Progenitor cell of endocrine pancreas (in vitro differentiated cells): ENCODE measurements around the gene PRUNE2. TPM values are rescaled to one million over a fixed set of nuclear protein-coding genes. Genes with fewer than 3 reads are reported as not detected.

Source experiments
- DNase-seq: peaks from one replicate; pipeline ENCODE4 v3.0.0; 2021; ENCODE audit warnings: low spot score; ENCODE audit not compliant: unreplicated experiment
- H3K27ac Mint-ChIP-seq: 2 replicates; pipeline ENCODE4 v1.8.0; 2021; ENCODE audit warnings: mild to moderate bottlenecking, moderate library complexity, mixed read lengths
- H3K27me3 Mint-ChIP-seq: 2 replicates; pipeline ENCODE4 v1.8.0; 2021; ENCODE audit warnings: mixed read lengths
- H3K36me3 Mint-ChIP-seq: 2 replicates; pipeline ENCODE4 v1.8.0; 2022; ENCODE audit warnings: mixed read lengths; ENCODE audit not compliant: insufficient read depth
- H3K4me1 Mint-ChIP-seq: 2 replicates; pipeline ENCODE4 v1.8.0; 2021; ENCODE audit warnings: low read depth, mixed read lengths
- H3K4me3 Mint-ChIP-seq: 2 replicates; pipeline ENCODE4 v1.8.0; 2021; ENCODE audit warnings: low read depth, mild to moderate bottlenecking, moderate library complexity, mixed read lengths
- H3K9me3 Mint-ChIP-seq: 2 replicates; pipeline ENCODE4 v1.8.0; 2021; ENCODE audit warnings: low read depth, mixed read lengths
- total RNA-seq: library from RNA; stranded (reverse); gene quantifications from 2 replicates; pipeline ENCODE4 v1.2.1, GENCODE V29; 2021
- TF ChIP-seq, protein P1 (sequence below): fragments of 200-600 bp; sonication (generic); IDR thresholded peaks from one replicate; pipeline ENCODE4 v1.5.0; 2021; ENCODE audit warnings: antibody characterized with exemption, mild to moderate bottlenecking; ENCODE audit not compliant: unreplicated experiment

PRUNE2 gene
- total RNA-seq, 1 donor from 2014 or later: 5.6 TPM

DNA sequence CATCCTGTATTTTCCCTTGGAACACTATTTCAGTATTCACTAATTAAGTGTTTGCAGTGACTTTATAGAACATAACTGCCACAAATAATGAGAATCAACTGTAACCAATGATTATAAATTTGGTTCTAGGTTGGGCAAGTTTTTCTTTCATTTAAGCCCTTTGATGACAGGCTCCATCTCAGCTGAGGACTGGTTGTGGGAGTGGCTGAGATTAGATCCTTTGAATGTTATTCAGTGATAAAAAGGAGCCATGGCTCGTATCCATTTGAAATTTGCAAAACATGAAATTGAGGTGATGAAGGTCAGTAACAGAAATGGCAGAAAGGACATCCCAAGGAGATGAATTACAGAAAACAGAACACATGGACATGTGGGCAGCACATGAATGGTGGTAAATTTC is 279.8 kb downstream of the PRUNE2 start:
- H3K27ac Mint-ChIP-seq: no peak overlapping the region
- no peaks in the 10 kb centered on the region for H3K36me3 Mint-ChIP-seq
- no peaks in the 10 kb centered on the region for H3K27me3 Mint-ChIP-seq
- H3K4me3 Mint-ChIP-seq: no peak overlapping the region
- H3K4me1 Mint-ChIP-seq: peaks cover 13% of the 10 kb centered on the region
- TF ChIP-seq, protein P1, sequence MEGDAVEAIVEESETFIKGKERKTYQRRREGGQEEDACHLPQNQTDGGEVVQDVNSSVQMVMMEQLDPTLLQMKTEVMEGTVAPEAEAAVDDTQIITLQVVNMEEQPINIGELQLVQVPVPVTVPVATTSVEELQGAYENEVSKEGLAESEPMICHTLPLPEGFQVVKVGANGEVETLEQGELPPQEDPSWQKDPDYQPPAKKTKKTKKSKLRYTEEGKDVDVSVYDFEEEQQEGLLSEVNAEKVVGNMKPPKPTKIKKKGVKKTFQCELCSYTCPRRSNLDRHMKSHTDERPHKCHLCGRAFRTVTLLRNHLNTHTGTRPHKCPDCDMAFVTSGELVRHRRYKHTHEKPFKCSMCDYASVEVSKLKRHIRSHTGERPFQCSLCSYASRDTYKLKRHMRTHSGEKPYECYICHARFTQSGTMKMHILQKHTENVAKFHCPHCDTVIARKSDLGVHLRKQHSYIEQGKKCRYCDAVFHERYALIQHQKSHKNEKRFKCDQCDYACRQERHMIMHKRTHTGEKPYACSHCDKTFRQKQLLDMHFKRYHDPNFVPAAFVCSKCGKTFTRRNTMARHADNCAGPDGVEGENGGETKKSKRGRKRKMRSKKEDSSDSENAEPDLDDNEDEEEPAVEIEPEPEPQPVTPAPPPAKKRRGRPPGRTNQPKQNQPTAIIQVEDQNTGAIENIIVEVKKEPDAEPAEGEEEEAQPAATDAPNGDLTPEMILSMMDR: no peak
- H3K9me3 Mint-ChIP-seq: no peaks in the 10 kb centered on the region
- DNase-seq: no peak

DNA sequence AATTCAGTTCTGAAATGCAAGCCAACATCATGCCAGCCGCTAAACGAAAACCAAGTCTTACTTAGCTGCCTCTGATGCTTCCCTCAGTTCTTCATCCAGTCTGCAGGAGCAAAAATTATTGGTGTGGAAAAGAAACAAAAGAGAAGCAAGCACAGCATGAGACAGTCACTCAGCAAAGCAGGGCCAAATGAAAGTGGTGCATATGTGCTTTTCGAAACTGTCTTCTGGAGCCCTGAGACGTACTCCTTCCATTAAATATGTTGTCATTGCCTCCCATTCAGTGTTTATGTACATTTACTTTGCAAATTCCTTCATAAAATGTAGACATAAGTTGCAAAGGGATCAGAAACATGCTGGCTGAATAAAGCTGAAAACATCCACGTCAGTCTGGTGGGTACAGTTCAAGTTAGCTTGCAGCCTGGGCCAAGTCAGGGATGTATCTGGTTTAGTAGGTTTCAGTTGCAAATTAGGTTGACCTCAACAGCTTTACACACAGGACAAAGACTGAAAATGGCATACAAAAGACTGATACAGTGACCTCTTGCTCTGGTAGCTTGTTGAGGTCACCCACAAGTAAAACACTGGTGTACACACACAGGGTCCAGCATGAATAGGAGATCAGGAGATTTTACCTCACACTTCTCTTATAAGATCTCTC is 281.4 kb downstream of the PRUNE2 start:
- no peak for DNase-seq
- Mint-ChIP-seq H3K36me3 (no peaks in the 10 kb centered on the region), H3K4me3 (no peak overlapping the region), H3K4me1 (peaks cover 13% of the 10 kb centered on the region), H3K27ac (no peak overlapping the region), H3K27me3 (no peaks in the 10 kb centered on the region), H3K9me3 (no peaks in the 10 kb centered on the region)
- TF ChIP-seq, protein P1: no peak

DNA sequence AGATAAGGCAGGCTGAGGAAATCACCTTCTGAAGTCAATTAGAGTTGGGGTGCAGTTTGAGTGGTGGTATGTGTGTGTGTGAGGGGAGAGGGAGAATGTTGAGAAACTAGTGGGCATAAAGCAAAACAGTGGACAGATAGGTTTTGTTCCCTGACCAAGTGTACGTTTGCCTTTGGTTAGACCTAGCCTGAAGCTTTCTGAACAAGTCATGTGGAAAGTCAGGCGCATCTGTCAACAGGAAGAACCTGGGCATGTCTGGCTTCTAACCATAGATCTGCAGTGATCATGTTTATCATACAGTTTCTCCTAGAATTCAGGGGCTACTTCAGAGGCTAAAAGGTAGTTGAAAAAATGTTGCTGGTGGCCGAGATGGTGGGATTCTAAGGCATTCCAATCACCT is 284.9 kb downstream of the PRUNE2 start:
- Mint-ChIP-seq H3K4me1 (peaks cover 19% of the 10 kb centered on the region), H3K27ac (no peak overlapping the region), H3K27me3 (no peaks in the 10 kb centered on the region), H3K4me3 (no peak overlapping the region), H3K9me3 (no peaks in the 10 kb centered on the region), H3K36me3 (no peaks in the 10 kb centered on the region)
- DNase-seq: no peak
- TF ChIP-seq, protein P1: no peak

DNA sequence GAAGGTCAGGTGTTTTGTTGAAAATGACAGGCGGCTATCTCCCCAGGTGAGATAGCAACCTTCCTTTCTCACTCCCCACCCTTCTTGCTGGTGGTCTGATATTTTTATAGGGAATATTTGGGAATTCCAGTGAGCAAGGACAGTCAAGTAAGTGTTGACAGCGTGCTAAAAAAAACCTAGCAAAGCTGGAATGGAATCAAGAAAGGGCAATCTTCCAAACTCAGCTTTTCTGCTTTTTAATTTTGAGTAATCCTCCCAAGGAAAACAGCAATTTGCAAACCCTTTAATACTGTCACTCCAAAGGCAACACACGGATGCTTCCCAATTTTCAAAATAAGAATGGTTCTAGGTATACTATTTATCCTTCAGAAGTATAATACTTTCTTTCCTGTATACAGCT is 285.3 kb downstream of the PRUNE2 start:
- Mint-ChIP-seq H3K36me3 (no peaks in the 10 kb centered on the region), H3K27ac (no peak overlapping the region), H3K4me1 (peaks cover 22% of the 10 kb centered on the region), H3K4me3 (no peak overlapping the region), H3K27me3 (no peaks in the 10 kb centered on the region), H3K9me3 (no peaks in the 10 kb centered on the region)
- no peak for DNase-seq
- TF ChIP-seq, protein P1: no peak

DNA sequence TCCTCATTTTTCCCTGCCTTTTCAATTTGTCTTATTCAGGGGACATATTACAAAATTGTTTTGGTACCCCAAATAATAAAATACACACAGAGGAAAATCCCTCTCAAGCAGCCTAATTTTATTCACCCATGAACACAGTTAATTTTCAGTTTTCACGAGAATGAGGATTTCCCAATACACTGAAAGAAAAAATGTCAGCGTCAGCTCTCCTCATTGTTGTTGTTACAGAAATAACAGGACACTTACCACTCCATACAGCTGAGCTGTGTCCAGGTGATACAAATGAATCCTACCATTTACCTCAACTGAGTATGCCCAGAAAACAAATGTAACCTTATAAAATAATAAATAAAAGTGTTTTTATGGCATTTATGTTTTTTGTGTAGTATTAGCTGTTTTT is 286.3 kb downstream of the PRUNE2 start:
- H3K9me3 Mint-ChIP-seq: no peaks in the 10 kb centered on the region
- H3K4me1 Mint-ChIP-seq: peaks cover 28% of the 10 kb centered on the region
- no peak overlapping the region for H3K27ac Mint-ChIP-seq
- H3K4me3 Mint-ChIP-seq: no peak overlapping the region
- no peaks in the 10 kb centered on the region for H3K27me3 Mint-ChIP-seq
- TF ChIP-seq, protein P1: no peak
- DNase-seq: no peak
- H3K36me3 Mint-ChIP-seq: no peaks in the 10 kb centered on the region
